HG02840 (cell line): ENCODE results near the gene PPP1R37.
"Not testable (repeated sequence)": the region's sequence is repeated elsewhere in the genome, so short reads cannot be mapped to it uniquely, and the experiment has no call there.

Experiments
- ATAC-seq: cut with Tn5 transposase; IDR thresholded peaks from one replicate; pipeline ENCODE4 v1.9.1; 2021; ENCODE audit warnings: mild to moderate bottlenecking, moderate library complexity, moderate number of reproducible peaks; ENCODE audit not compliant: unreplicated experiment, low FRiP score

The PPP1R37 gene

DNA sequence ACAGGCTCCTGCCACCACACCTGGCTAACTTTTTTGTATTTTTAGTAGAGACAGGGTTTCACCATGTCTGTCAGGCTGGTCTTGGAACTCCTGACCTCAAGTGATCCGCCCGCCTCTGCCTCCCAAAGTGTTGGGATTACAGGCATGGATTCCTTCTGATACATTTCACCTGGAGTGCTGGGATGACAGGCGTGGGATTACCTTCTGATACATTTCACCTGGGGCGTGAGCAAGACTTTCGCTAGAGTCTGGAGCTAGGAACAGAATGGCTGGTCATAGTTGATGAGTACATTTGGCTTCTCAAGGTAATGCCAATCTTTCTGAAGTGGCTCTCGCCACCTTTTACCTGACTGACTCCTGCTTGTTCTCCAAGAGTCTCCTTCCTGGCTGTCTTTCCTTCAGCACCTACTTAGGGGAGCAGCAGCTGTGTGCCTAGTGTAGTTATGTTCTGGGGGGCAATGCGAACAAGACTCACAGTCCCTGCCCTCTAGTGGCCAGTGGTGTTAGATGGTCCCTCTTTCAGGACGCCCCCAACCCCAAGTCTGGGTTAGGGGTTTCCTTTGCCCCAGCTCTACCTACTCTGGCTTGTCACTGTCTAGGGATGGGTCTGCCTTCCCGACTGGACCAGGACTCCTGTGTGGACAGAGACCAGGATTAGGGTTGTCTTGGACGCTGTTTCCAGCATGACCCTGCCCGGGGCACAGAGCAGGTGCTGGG, 19.3 kb downstream of the PPP1R37 start:
- no peak for ATAC-seq

DNA sequence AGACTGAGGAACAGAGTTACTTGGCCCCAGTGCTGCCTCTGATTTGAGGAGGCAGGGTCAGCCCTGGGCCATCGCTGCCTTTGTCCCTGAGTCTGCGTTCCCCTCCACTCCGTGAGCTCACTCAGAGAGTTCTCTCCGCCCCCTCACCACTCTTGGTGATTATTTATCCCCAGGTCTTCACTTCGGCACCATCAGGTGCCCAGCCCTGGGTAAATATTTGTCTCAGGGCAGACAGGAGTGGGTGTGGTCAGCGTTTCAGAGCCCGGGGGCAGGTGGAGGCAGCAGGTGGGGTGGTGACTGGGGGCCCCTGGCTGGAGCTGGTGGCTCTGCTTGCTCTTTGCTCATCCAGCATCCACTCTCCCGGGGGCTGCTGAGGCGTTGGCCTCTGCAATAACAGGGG, 20.6 kb downstream of the PPP1R37 start:
- no peak for ATAC-seq

DNA sequence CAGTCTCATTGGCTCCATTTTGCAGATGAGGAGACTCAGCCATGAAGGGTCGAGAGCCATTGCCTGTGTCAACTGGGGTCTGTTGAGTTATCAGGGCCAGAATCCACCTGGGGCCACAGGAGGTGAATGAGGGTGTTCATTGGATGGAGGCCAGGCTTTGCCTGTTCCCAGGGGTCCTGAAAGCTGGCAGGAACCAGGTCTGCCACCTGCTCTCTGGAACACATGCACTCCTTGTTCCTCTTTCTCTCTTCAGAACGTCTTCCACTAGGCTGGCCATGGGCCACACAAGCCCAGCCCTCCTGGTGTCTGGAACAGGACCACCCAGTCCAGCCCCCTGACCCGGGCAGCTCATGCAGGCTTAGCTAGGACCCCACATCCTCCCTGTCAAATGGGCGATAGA, 21.1 kb downstream of the PPP1R37 start:
- ATAC-seq: no peak

GRCh38 chr19:45115809-45116615, 23.0 kb downstream of the PPP1R37 start:
- ATAC-seq: no peak

GRCh38 chr19:45117167-45117594, 24.2 kb downstream of the PPP1R37 start:
- ATAC-seq: no peak

DNA sequence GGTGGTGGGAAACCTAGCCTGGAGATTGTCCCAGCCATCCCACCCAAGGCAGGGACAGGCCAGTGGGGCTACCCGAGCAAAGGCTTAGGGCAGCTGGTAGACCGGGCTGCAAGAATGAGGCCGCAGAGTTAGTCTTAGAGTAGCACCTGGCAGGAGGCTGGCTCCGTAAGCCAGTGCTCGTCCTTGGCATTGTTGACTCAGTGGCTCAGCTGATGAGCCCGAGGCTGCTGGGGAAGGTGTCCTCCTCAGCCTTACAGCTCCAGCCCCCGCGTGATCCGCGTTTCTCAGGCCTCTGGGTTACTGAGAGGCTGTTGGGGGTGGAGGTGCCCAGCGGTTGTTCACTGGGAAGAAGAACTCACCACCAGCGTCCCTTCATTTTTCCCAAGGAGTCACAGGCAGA, 24.7 kb downstream of the PPP1R37 start:
- ATAC-seq: no peak

GRCh38 chr19:45118106-45118505, 25.1 kb downstream of the PPP1R37 start:
- no peak for ATAC-seq

GRCh38 chr19:45118591-45119355, 25.8 kb downstream of the PPP1R37 start:
- not testable (repeated sequence) for ATAC-seq

GRCh38 chr19:45119582-45119981, 26.6 kb downstream of the PPP1R37 start:
- no peak for ATAC-seq

- no peak for ATAC-seq
Observed at GRCh38 chr19:45121827-45122345, 28.9 kb downstream of the PPP1R37 start.

DNA sequence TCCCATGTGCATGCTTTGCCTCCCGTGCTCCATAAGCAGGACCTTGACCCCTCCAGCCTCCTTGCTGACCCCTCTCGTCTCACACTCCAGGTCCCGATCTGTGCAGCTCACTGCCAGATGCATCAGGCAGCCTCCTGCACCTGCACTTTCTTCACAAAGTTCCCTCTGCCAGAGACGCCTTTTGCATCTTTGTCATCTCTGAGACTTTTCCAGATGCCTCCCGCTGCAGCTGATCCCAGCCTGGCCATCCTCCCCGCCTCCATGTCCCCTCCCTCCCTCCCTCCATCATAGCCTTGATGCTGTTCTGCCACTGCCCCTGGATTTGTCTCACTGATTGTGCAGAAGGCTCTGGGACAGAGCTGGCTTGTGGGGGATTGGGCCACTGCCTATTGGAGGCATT, 29.9 kb downstream of the PPP1R37 start:
- no peak for ATAC-seq

GRCh38 chr19:45123440-45123850, 30.5 kb downstream of the PPP1R37 start:
- ATAC-seq: no peak

DNA sequence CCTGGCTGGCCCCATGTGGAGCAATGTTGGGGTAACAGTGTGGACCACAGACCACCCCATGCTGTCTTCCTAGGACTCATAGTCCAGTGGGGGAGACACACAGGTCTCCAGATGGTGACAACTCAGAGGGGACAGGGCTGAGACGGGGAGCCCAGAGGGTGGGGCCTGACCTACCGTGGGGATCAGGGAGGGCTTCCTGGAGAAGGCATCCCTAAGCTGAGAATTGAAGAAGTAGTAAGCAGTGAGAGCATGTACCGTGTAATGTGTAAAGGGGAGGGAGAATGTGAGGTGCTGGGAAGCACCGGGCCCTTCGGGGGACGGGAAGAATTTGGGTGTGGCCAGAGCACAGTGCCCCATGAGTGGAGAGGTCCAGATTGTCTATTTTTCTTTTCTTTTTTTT, 31.0 kb downstream of the PPP1R37 start:
- no peak for ATAC-seq

DNA sequence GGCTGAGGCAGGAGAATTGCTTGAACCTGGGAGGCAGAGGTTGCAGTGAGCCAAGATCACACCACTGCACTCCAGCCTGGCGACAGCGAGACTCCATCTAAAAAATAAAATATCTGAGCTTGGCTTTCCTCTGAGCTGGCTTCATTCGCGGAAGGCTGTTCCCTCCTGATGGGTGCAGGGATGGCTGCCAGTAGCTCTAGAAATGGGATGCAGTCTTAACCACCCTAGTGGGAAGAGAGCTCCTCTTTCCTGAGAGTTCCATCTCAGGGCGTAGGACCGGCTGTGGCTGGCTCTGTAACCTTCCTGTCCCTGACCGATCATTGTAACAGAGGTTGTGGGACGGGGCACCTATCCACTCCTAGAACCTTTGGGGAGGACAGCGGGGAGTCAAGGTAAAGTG, 32.4 kb downstream of the PPP1R37 start:
- no peak for ATAC-seq

- ATAC-seq: no peak
Observed at GRCh38 chr19:45125975-45126493, 33.1 kb downstream of the PPP1R37 start.

DNA sequence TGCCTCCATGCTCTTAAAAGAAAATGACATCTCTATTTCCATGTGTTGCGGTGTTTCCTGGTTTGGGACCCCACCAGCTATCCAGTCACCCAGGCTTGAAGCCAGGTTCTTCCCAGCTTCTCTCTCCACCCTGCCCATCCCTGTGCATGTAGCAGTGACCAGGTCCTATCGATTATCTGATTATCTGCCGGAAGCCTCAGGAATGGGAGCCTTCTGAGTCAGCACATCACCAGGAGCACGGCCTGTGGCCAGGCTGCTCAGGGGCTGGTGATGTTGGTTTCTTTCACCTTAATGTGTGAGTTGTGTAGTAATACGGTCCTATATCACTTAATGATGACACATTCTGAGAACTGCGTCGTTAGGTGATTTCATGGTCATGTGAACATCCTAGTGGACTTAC, 33.7 kb downstream of the PPP1R37 start:
- ATAC-seq: no peak

GRCh38 chr19:45128146-45128545, 35.2 kb downstream of the PPP1R37 start:
- no peak for ATAC-seq

DNA sequence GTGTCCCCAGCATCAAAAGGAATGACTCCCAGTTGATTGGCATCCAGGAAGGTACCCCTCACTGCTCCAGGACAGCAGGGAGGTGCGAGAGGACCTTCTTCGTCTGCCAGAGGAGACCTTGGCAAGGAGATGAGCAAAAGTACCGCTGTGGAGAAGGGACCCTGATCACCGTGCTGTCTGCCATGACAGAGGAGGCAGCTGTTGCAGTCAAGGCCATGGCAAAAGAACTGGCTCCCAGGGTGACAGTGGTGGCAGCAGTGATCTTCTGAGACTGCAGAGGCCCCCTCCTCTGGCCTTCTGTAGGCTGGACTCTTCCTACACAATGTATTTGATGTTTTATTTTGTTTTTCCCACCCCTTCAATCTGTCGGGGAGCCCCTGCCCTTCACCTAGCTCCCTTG, 35.8 kb downstream of the PPP1R37 start:
- no peak for ATAC-seq

DNA sequence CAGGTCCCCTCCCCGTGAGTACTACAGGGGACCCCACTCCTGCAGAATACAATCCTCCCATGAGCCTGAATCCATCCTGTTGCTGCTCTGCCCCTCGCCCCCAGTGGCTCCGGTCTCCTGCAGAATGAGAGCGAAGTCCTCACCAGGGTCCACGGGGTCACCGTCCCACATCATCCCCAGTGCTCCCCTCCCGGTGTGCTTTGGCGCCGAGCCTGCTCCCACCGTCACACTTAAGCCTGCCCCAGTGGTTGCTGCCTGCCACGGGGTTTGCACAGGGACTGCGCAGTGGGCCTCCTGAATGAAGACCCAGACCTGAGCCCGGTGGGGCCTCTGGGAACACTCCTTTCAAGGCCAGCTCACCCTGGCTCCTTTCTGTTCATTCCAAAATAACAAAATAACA, 37.3 kb downstream of the PPP1R37 start:
- no peak for ATAC-seq

GRCh38 chr19:45130888-45131615, 38.1 kb downstream of the PPP1R37 start:
- no peak for ATAC-seq
